Globus pallidus (tissue), 1 donor: ENCODE results near the gene PRMT1.
A peak's percentile ranks its signal among the peaks of the same experiment; 100 is the strongest.
"Not testable (repeated sequence)": the region's sequence is repeated elsewhere in the genome, so short reads cannot be mapped to it uniquely, and the experiment has no call there.

Source experiments
- DNase-seq: peaks from one replicate; pipeline ENCODE4 v3.0.0-alpha.2; 2015; ENCODE audit warnings: low spot score

PRMT1 gene

GRCh38 chr19:49677231-49677900 is at the start of gene PRMT1:
Gene PRMT1 (plus strand): TSS chr19:49677271. CDS start chr19:49677281, 10 bp downstream.
- no peak for DNase-seq

GRCh38 chr19:49629659-49630058 is 47.4 kb upstream of the PRMT1 start:
- no peak for DNase-seq

DNA sequence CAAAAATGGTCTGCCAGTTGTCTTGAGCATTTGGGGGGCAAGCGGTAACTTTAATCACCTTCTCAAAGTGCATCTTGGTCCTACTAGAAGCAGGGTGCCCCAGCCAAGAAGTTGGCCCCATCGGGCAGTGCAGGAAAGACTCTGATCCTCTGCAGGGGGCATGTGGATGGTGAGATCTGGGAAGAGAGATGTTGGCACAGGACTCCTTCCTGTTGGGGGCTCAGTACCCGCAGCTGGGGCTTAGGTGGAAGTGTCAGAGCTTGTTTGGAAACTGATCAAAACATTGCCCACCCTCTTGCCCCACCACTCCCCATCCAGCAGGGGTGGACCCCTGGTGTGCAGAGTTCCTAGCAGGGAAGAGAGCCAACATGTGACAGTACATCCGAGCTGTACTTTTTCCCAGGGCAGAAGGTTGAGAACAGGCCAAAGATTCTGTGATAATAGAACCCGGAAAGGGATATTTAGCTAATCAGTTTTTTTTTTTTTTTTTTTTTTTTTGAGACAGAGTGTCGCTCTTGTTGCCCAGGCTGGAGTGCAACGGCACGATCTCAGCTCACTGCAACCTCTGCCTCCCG is 46.0 kb upstream of the PRMT1 start:
- no peak for DNase-seq

DNA sequence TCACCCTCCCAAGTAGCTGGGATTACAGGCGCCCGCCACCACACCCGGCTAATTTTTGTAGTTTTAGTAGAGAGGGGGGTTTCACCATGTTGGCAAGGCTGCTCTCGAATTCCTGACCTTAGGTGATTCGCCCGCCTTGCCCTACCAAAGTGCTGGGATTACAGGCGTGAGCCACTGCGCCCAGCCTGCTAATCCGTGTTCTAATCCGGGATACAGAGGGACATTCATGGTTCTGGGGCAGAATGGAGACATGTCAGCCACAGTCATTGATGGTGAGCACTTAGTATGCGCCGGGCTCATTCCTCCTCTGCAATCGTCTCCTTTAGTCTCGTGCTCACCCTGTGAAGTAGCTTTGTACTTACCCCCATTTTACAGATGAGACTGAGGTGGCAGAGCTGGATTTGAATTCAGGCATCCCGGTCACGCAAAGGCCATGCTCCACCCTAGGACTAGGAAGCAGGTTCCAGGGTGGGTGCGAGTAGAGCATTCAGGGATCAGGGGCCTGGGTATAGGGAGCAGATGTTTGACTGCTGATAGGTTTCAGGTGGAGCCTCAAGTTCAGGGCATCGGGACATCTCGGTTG is 45.4 kb upstream of the PRMT1 start:
- no peak for DNase-seq

- no peak for DNase-seq
These were observed 44.5 kb upstream of the PRMT1 start for GRCh38 chr19:49632576-49632975.

DNA sequence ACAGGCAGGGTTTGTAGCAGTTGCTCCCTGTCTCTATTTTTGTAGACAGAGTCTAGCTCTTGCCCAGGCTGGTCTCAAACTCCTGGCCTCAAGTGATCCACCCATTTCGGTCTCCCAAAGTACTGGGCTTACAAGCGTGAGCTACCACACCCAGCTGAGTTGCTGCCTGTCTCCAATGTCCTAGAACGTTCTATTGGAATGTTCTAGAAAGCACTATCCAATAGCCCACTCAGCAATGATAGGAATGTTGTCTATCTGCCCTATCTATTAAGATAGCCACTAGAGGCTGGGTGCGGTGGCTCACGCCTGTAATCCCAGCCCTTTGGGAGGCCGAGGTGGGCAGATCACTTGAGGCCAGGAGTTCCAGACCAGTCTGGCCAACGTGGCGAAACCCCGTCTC is 43.8 kb upstream of the PRMT1 start:
- not testable (repeated sequence) for DNase-seq

GRCh38 chr19:49635530-49636232 is 41.4 kb upstream of the PRMT1 start:
- no peak for DNase-seq

DNA sequence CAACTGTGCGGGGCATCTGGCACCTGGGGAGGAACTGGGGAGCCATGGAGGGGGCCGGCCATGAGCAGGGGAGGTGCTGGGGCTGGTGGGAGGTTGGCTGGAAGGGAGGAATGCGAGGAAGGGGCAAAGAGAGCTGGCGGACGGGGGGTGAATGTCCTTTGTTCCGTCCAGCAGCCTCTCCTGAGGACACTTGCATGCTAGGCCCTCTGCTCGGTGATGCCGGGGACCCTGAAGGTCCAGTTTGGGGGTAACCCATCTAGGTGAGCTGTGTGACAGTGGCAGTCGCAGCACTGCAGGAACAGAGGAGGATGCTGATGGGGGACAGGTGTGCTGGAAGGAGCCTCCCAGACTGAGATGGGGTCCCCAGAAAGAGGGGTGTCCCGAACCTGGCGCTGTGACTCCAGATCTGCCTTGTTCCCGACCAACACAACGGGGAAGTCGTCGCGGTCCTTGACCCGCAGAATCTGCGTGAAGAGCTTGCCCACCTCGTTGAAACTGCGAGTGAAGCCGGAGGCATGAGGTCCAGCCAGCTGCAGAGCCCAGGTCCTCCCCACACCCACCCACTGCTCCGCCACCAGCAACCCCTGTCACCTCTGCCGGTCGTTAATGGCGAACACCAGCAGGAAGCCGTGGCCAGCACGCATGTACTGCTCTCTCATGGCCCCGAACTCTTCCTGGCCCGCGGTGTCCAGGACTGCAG is 40.7 kb upstream of the PRMT1 start:
- DNase-seq = no peak

GRCh38 chr19:49637821-49638738 is 39.0 kb upstream of the PRMT1 start:
- DNase-seq = no peak

DNA sequence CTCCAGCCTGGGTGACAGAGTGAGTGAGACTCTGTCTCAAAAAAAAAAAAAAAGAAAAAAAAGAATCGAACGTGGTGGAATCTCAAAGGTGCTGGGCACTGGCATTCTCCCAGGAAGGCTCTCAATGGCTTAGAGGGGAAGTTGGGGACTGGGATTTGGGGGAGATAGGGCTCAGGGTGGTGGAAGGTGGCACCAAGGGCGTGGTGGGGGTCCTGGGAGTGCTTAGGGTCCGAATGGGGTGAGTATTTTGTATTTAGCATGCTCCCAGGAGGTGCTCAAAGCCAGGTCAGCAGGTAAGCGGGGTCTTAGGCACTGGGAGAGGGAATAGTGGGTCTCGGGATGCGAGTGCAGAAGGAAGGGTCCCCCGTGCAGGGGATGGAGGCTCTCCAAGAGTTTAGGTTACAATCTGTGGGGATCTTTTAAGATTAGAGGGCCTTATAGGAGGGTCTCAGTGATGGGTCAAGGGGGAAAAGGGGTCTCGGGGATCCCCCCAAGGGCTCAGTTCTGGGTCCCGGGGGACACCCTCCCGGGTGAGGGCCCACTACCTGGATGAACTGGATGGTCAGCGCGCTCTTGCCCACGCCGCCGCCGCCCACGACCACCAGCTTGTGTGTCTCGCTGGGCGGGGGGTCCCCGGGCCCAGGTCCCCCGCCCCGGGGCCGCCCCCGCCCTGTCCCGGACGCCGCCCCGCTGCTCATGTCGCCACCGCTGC is 37.5 kb upstream of the PRMT1 start:
- no peak for DNase-seq

DNA sequence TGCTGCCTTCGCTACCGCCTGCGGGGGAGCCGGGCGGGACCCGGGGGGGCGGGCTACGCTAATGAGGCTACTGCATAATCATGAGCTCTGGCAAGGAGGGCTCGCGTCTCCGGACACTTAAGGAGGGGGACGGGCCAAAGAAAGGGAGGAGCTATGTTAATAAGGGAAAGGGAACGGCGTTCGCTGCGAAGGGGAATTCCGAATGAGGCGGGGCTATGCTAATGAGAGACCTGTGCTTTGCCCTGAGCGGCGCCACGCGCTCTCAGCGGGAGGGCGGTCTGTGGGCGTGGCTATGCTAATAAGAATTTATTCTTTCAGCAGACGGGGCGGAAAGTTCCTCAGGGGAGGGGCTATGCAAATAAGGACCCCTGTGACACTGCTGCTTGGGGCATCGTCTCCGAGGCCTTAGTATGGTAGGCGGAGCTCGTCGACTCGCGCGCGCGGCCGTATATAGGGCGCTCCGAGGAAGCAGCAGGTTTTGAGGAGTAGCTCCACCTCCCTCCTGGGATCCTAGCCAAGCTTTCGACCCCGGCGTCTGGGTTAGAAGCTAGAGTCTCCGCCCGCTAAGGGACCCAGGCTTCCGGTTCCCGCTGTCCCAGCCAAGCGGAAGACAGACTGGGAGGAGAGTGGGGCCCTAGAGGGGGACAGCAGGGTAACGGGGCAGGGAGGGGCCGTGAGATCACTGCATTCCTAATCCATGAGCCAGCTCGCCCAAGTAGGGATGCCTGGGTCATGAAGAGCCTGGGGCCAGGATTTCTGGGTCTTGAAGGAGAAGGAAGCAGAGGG is 36.8 kb upstream of the PRMT1 start, which contains the start of gene RRAS:
TSS of gene RRAS (minus strand) at position 31 of the 786 bp plus-strand sequence. CDS start 45 bp downstream, outside the sequence.
- peak; percentile 99 for DNase-seq

DNA sequence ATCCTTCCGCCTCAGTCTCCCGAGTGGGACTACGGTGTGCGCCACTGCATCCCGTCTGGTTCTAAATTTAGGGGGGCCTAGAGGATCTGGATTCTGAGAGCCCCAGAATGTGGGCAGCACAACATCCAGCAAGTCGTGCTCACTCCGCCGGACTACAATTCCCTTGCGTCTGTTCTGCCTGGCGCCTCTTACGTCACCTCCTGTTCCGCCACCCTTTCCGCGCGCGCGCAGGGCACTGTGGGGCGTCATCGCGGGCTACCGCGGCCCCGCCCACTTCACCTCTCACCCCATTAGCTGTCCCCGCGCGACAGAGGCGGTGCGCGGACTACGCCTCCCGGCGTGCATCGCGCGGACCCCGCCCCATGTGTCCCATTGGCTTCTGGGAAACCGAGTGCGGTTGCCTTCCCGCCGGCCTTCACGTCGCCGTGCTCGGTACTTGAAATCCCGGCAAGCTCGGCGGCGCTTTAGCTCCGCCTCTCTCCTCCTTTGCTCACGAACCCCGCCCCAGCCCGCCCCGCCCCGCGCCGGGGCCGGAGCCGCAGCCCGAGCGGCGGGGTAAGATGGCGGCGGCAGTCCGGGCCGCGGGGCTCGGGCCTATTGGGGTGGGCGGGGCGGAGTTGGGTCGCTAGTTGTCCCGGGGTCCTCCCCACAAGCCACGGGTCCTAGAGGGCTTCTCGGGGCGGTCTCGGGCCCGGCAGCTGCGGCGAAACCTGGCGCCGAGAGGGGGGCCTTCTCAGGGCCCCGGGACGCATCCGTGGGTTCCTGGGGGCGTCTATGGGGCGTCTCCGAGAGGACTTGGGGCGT is 35.2 kb upstream of the PRMT1 start, which contains the start of gene SCAF1:
TSS of gene SCAF1 (plus strand) at position 522 of the 804 bp plus-strand sequence. CDS start 2,818 bp downstream, outside the sequence.
- peak; percentile 99 for DNase-seq

GRCh38 chr19:49642492-49643035 is 34.5 kb upstream of the PRMT1 start:
- DNase-seq = no peak

- DNase-seq = no peak
These were observed 33.6 kb upstream of the PRMT1 start for GRCh38 chr19:49643466-49643865.

DNA sequence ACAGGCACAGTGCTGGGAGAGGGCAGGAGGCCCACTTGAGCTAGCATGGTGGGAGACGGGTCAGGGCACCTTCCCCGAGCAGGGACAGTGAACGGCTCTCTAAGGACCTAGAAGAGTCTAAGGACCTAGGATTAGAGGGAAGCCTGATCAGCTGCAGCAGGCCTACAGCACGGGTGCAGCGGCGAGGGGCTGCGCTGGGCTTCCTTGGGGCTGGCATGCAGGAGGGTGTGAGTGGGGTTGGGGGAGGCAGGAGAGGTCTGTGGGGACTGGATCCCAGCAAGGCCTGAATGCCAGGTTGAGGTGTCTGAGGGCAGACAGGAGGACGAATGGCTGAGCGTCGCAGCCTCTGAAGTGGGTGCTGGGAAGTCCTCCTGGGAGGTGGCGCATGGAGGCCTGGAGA is 31.5 kb upstream of the PRMT1 start:
- no peak for DNase-seq

DNA sequence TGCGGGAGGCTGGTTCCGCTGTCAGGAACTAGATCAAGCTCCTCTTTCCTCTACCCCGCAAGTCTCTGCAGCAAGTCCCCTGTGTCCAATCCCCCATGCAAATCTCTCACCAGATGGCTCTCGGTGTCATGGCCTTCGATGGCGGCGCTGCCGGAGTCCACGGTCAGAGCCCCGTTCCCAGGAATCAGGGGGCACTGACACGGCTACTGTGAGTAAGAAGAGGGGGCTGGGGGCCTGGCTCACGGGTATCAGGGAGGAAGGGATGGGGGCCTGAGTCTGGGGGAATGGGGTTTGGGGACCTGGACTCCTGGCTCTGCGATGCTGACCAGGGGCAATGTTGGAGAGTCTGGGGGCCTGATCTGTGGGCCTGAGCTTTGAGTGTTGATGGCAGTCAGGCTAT is 31.1 kb upstream of the PRMT1 start:
- DNase-seq = no peak

- DNase-seq = no peak
These were observed 30.5 kb upstream of the PRMT1 start for GRCh38 chr19:49646586-49646985.
